ENCODE measurements around the gene GNAI2.

DNA sequence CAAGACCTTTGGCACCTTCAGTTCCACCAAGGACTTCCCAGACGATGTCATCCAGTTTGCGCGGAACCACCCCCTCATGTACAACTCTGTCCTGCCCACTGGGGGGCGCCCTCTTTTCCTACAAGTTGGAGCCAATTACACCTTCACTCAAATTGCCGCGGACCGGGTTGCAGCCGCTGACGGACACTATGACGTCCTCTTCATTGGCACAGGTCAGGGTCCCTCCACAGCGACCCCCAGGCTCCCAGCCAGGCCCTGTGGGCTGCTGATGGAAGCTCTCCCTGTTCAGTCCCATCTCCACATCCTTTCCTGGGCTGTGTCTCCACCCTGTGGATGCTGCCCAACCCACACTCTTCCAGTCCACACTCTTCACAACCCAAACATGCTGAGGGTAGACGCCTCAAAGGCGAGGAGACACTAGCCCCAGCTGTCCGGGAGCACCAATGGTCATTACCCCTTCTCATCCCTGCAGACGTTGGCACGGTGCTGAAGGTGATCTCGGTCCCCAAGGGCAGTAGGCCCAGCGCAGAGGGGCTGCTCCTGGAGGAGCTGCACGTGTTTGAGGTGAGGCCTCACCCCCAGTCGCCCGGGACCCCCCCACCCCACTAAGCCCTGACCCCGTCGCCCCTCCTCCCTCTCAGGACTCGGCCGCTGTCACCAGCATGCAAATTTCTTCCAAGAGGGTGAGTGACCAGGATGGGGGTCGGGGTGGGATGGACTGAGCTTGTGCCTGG lies 38.5 kb downstream of the GNAI2 start:
- TF ChIP-seq JUND (IDR thresholded peaks at IDR 0.05) (no peak), RCOR1 (IDR thresholded peaks at IDR 0.05; ENCODE audit: low read length) (no peak), SIN3A (IDR thresholded peaks at IDR 0.05; ENCODE audit: borderline replicate concordance, low read depth, low read length) (no peak)
- TF ChIP-seq, protein P1, sequence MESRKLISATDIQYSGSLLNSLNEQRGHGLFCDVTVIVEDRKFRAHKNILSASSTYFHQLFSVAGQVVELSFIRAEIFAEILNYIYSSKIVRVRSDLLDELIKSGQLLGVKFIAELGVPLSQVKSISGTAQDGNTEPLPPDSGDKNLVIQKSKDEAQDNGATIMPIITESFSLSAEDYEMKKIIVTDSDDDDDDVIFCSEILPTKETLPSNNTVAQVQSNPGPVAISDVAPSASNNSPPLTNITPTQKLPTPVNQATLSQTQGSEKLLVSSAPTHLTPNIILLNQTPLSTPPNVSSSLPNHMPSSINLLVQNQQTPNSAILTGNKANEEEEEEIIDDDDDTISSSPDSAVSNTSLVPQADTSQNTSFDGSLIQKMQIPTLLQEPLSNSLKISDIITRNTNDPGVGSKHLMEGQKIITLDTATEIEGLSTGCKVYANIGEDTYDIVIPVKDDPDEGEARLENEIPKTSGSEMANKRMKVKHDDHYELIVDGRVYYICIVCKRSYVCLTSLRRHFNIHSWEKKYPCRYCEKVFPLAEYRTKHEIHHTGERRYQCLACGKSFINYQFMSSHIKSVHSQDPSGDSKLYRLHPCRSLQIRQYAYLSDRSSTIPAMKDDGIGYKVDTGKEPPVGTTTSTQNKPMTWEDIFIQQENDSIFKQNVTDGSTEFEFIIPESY (IDR thresholded peaks at IDR 0.05; ENCODE audit: borderline replicate concordance, low read depth) = no peak
- TF ChIP-seq, protein P2, sequence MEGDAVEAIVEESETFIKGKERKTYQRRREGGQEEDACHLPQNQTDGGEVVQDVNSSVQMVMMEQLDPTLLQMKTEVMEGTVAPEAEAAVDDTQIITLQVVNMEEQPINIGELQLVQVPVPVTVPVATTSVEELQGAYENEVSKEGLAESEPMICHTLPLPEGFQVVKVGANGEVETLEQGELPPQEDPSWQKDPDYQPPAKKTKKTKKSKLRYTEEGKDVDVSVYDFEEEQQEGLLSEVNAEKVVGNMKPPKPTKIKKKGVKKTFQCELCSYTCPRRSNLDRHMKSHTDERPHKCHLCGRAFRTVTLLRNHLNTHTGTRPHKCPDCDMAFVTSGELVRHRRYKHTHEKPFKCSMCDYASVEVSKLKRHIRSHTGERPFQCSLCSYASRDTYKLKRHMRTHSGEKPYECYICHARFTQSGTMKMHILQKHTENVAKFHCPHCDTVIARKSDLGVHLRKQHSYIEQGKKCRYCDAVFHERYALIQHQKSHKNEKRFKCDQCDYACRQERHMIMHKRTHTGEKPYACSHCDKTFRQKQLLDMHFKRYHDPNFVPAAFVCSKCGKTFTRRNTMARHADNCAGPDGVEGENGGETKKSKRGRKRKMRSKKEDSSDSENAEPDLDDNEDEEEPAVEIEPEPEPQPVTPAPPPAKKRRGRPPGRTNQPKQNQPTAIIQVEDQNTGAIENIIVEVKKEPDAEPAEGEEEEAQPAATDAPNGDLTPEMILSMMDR (IDR thresholded peaks at IDR 0.05) = peak; percentile 94
